SK-N-SH (cell line): ENCODE measurements around the gene OR2AE1.

Experiments
- CTCF ChIP-seq: fragments of 200-600 bp; sonication (generic); IDR thresholded peaks from 2 replicates; pipeline ENCODE4 v1.6.1; 2017; ENCODE audit warnings: antibody characterized with exemption, mild to moderate bottlenecking, moderate library complexity
- EP300 ChIP-seq, 2 experiments: IDR thresholded peaks; 2 replicates each; pipeline versions ENCODE4 v1.4.0 to v1.6.1; 2012; ENCODE audit warnings: borderline replicate concordance in 1 of 2, low read depth in 1 of 2, low read length in 1 of 2
- FOSL2 ChIP-seq: IDR thresholded peaks from 2 replicates; pipeline ENCODE4 v1.4.0; 2012; ENCODE audit warnings: low read depth, mild to moderate bottlenecking, moderate library complexity, borderline replicate concordance
- MXI1 ChIP-seq: IDR thresholded peaks from 2 replicates; pipeline ENCODE4 v1.6.1; 2012; ENCODE audit warnings: mild to moderate bottlenecking, low read depth, low read length, improper control_type of control experiment
- NFIC ChIP-seq: IDR thresholded peaks from 2 replicates; pipeline ENCODE4 v1.4.0; 2012; ENCODE audit warnings: borderline replicate concordance
- REST ChIP-seq: IDR thresholded peaks from 2 replicates; pipeline ENCODE4 v1.6.1; 2012; ENCODE audit warnings: mild to moderate bottlenecking, low read depth, low read length, moderate library complexity
- TAF1 ChIP-seq: IDR thresholded peaks from 2 replicates; pipeline ENCODE4 v1.6.1; 2012; ENCODE audit warnings: low read depth, mild to moderate bottlenecking, low read length, moderate library complexity, borderline replicate concordance
- USF2 ChIP-seq: fragments of 150-350 bp; IDR thresholded peaks from 2 replicates; pipeline ENCODE4 v1.6.1; 2017; ENCODE audit warnings: antibody characterized with exemption, low read length, low read depth, borderline replicate concordance
- YY1 ChIP-seq: IDR thresholded peaks from 2 replicates; pipeline ENCODE4 v1.4.0; 2012; ENCODE audit warnings: low read depth, mild to moderate bottlenecking
- ZBTB33 ChIP-seq: IDR thresholded peaks from 2 replicates; pipeline ENCODE4 v1.4.0; 2012; ENCODE audit warnings: low read depth, borderline replicate concordance

- TF ChIP-seq CTCF (no peak), USF2 (no peak), ZBTB33 (no peak), EP300 (IDR thresholded peaks at IDR 0.05; ENCODE audit: borderline replicate concordance in 1 of 2, low read depth in 1 of 2, low read length in 1 of 2) (no peak), MXI1 (no peak), REST (peak; percentile 67; the same call in 1 of the 2 replicates), FOSL2 (no peak), NFIC (no peak), TAF1 (no peak), YY1 (no peak)
These were observed 43.3 kb upstream of the OR2AE1 start for GRCh38 chr7:99920149-99920548.
